NT2/D1 (cell line): ENCODE data around the gene CRYL1.

Experiments used
- DNase-seq: peaks from one replicate; pipeline ENCODE4 v3.0.0-alpha.2; 2011; ENCODE audit warnings: low read depth, low spot score
- H3K27me3 ChIP-seq: 2 replicates; pipeline ENCODE4 v1.6.0; 2011; ENCODE audit warnings: mild to moderate bottlenecking; ENCODE audit not compliant: insufficient read length, insufficient read depth
- H3K36me3 ChIP-seq: 2 replicates; pipeline ENCODE4 v1.6.1; 2011; ENCODE audit warnings: mild to moderate bottlenecking, low read length, mixed read lengths; ENCODE audit not compliant: insufficient read depth, insufficient read length
- H3K4me1 ChIP-seq: 2 replicates; pipeline ENCODE4 v1.5.1; 2011; ENCODE audit not compliant: insufficient read depth, insufficient read length
- H3K4me3 ChIP-seq: 2 replicates; pipeline ENCODE4 v1.5.1; 2011; ENCODE audit warnings: low read depth; ENCODE audit not compliant: insufficient read length
- H3K9ac ChIP-seq: 2 replicates; pipeline ENCODE4 v1.6.0; 2011; ENCODE audit warnings: low read depth; ENCODE audit not compliant: insufficient read length
- H3K9me3 ChIP-seq: 2 replicates; pipeline ENCODE4 v1.5.1; 2011; ENCODE audit warnings: mild to moderate bottlenecking, low read length; ENCODE audit not compliant: insufficient read depth
- SUZ12 ChIP-seq: IDR thresholded peaks from 2 replicates; pipeline ENCODE4 v1.6.1; 2011; ENCODE audit not compliant: insufficient read length, insufficient read depth; ENCODE audit errors: extremely low read depth
- YY1 ChIP-seq: IDR thresholded peaks from 2 replicates; pipeline ENCODE4 v1.6.1; 2011; ENCODE audit not compliant: insufficient read length, insufficient read depth
- ZNF274 ChIP-seq: IDR thresholded peaks from 2 replicates; pipeline ENCODE4 v1.6.1; 2011; ENCODE audit warnings: mild to moderate bottlenecking, low read depth, low read length

Gene CRYL1, protein sequence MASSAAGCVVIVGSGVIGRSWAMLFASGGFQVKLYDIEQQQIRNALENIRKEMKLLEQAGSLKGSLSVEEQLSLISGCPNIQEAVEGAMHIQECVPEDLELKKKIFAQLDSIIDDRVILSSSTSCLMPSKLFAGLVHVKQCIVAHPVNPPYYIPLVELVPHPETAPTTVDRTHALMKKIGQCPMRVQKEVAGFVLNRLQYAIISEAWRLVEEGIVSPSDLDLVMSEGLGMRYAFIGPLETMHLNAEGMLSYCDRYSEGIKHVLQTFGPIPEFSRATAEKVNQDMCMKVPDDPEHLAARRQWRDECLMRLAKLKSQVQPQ

DNA sequence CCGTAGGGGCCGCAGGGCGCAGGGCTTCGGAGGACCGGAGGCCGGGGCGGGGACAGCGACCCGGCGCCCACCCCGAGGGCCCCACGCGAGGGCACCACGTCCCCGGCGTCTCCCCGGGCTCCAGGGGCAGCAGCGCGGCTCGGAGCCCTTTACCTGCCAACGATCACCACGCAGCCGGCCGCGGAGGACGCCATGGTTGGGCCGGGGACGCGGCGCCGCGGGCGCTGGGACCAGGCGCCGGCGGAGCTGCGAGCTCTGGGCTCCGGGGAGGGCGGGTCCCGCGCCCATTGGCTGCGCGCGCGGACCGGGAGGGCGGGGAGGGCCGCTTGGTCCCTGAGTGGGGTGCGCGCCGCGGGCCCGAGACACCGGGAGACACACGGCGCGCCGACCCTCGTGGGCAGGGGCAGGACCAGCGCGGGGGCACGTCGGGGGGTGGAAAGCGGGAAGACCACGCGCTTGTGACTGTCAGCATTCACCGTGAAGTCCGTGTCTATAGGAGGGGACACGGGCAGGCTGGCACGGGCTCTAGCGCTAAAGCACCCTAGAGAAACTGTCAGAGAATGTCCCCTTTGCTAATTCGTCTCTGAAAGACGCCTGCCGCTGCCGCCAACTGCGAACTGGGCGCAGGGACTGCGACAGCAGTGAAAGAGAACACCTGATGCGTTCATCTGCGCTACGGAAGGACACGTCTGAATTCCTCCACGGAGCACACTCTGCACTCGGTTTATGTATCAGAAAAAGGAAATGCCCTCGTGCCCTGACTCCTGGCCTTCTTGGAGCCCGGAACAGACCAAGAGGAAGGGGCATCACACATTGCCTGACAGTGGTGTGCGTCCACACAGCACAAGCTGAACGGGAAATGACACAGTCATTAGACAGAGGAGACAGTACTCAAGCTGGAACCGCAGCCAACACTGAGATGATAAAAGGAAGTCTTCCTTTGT, at the start of gene CRYL1:
TSS of gene CRYL1 (minus strand) at position 257 of the 944 bp plus-strand sequence. CDS start at position 194, 63 bp downstream.
- TF ChIP-seq SUZ12 (peak; percentile 65), ZNF274 (no peak)
- Histone ChIP-seq H3K36me3 (no peaks in the 10 kb centered on the region), H3K4me3 (peak within 1 kb of the TSS; percentile 45), H3K9me3 (no peaks in the 10 kb centered on the region), H3K27me3 (peaks cover 48% of the 10 kb centered on the region), H3K4me1 (peaks cover 6% of the 10 kb centered on the region), H3K9ac (peak within 1 kb of the TSS; percentile 61)
- DNase-seq = no peak

DNA sequence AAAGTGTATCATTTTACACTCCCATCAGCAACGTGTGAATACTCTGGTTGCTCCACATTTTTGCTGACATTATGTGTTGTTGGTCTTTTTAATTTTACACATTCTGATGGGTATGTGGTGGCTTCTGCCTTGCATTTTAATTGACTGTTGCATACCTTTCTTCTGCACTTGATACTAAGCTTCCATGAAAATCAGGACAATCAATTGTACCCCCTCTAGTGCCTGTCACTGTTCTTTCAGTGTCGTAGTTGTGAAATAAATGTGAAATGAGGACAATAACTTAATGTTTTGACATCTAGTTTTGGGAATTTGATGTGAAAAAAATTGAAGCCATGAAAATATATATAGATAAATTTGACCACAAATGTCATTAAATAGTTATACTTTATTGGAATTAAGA, 48.0 kb upstream of the CRYL1 start:
- Histone ChIP-seq H3K27me3 (no peaks in the 10 kb centered on the region), H3K9ac (no peak overlapping the region), H3K4me1 (no peaks in the 10 kb centered on the region), H3K4me3 (no peak overlapping the region), H3K36me3 (no peaks in the 10 kb centered on the region), H3K9me3 (no peaks in the 10 kb centered on the region)
- no peak for TF ChIP-seq ZNF274
- TF ChIP-seq YY1 = no peak
- no peak for TF ChIP-seq SUZ12
- DNase-seq = no peak

DNA sequence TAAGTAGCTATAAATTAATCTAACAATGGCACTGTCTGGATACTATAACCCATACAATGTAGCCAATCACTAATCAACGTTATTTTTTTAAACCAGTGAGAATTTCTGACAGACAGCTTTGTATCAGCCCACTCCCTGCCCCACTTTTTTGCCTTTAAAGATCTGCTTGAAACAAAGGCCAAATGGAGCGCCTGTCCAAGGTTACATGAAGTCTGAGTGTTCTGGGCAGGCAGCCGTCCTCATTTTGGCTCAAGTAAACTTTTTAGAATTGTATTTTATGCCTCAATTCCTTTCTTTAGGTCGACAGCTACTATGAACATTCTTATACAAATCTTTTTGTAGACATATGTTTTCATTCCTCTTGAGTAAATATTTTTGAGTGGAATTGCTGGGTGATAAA, 47.5 kb upstream of the CRYL1 start:
- DNase-seq = no peak
- Histone ChIP-seq H3K36me3 (no peaks in the 10 kb centered on the region), H3K9ac (no peak overlapping the region), H3K4me1 (no peaks in the 10 kb centered on the region), H3K4me3 (no peak overlapping the region), H3K27me3 (no peaks in the 10 kb centered on the region), H3K9me3 (no peaks in the 10 kb centered on the region)
- no peak for TF ChIP-seq YY1
- no peak for TF ChIP-seq ZNF274
- no peak for TF ChIP-seq SUZ12

DNA sequence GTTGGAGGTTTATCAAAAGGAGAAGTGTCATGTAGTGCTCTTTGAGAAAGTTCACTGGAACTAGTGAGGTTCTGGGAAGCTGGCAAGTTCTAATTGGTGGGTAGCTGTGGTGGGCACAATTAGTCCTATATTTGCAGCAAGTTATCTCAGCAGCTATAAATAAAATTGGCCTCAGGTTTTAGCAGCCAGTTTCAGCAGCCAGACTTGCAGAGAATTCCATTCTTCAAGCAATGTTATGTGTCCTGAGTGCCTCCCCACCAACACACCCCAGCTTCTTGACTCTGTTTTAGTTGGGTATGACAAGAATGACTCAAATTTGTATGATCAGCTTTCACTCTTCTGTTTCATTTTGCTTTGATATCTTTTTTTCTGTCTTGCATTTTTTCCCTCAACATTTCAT, 46.0 kb upstream of the CRYL1 start:
- H3K4me3 ChIP-seq = no peak overlapping the region
- H3K4me1 ChIP-seq = no peaks in the 10 kb centered on the region
- H3K27me3 ChIP-seq = no peaks in the 10 kb centered on the region
- H3K9ac ChIP-seq = no peak overlapping the region
- no peaks in the 10 kb centered on the region for H3K9me3 ChIP-seq
- TF ChIP-seq SUZ12 (no peak), YY1 (no peak), ZNF274 (no peak)
- DNase-seq = no peak
- no peaks in the 10 kb centered on the region for H3K36me3 ChIP-seq

DNA sequence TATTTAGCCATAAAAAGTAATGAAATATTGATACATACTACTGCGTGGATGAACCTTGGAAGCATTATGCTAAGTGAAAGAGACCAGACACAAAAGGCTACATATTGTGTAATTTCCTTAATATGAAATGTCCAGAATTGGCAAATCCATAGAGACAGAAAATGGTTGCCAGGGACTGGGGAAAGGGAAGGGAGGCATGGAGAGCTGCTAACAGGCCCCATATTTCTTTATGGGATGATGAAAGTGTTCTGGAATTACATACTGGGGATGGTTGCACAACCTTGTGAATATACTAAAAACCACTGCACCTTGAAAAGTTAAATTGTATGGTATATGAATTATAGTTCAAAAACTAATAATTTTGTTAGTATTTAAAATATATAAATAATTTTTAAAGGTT, 44.9 kb upstream of the CRYL1 start:
- Histone ChIP-seq H3K4me1 (no peaks in the 10 kb centered on the region), H3K4me3 (no peak overlapping the region), H3K36me3 (no peaks in the 10 kb centered on the region), H3K27me3 (no peaks in the 10 kb centered on the region), H3K9me3 (peaks cover 4% of the 10 kb centered on the region; the same call in 1 of the 2 replicates), H3K9ac (no peak overlapping the region)
- DNase-seq = no peak
- TF ChIP-seq YY1 (no peak), SUZ12 (no peak), ZNF274 (no peak)

DNA sequence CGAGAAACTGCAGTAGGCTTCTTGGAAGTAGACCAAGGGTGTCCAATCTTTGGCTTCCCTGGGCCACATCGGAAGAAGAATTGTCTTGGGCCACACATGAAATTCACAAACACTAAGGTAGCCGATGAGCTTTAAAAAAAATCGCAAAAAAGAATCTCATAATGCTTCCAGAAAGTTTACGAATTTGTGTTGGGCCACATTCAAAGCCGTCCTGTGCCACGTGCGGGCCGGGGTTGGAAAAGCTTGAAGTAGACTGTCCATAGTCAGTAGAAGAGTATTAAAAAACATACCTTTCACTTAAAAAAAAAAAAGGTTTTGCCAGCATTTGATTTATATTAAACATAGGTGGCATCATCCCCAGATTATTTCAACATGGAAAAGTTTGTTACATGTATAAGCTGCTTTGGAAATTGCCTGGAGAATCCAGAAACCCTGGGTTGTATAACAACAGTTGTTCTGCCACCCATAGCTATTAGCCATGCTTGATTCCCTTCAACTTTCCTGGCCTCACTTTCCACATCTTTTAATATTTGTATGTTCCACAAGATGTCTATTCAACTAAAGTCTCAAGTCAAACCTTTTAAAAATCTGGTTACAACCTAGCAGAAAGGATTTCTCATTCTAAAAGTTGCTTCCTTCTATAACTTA, 42.3 kb upstream of the CRYL1 start:
- DNase-seq = no peak
- no peaks in the 10 kb centered on the region for H3K4me1 ChIP-seq
- H3K4me3 ChIP-seq = peak overlapping the region; percentile 60
- peak overlapping the region; percentile 78 for H3K9ac ChIP-seq
- TF ChIP-seq YY1 (no peak), ZNF274 (no peak), SUZ12 (no peak)
- peaks cover 18% of the 10 kb centered on the region; the same call in 1 of the 2 replicates for H3K9me3 ChIP-seq
- H3K36me3 ChIP-seq = no peaks in the 10 kb centered on the region
- no peaks in the 10 kb centered on the region for H3K27me3 ChIP-seq
